ENCODE results near the gene SLC6A2.

Gene SLC6A2

DNA sequence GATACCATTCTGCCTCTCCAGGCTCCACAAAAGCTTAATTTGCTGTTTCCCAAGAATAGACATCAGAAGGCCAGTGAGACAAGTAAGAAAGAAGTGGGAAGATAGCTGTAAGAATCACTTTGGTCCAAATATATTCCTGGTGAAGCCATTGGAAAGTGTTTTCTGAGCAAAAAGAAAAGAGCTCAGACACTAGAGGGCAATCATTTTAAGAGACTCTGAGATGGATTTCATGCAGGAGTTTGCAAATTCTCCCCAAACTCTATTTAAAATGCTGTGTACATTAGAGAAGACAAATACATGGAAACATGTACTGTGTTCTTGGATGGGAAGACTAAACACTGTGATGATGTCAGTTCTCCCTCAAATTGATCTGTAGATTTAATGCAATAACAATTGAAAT lies 8.0 kb upstream of the SLC6A2 start:
- ATAC-seq, result no peak

DNA sequence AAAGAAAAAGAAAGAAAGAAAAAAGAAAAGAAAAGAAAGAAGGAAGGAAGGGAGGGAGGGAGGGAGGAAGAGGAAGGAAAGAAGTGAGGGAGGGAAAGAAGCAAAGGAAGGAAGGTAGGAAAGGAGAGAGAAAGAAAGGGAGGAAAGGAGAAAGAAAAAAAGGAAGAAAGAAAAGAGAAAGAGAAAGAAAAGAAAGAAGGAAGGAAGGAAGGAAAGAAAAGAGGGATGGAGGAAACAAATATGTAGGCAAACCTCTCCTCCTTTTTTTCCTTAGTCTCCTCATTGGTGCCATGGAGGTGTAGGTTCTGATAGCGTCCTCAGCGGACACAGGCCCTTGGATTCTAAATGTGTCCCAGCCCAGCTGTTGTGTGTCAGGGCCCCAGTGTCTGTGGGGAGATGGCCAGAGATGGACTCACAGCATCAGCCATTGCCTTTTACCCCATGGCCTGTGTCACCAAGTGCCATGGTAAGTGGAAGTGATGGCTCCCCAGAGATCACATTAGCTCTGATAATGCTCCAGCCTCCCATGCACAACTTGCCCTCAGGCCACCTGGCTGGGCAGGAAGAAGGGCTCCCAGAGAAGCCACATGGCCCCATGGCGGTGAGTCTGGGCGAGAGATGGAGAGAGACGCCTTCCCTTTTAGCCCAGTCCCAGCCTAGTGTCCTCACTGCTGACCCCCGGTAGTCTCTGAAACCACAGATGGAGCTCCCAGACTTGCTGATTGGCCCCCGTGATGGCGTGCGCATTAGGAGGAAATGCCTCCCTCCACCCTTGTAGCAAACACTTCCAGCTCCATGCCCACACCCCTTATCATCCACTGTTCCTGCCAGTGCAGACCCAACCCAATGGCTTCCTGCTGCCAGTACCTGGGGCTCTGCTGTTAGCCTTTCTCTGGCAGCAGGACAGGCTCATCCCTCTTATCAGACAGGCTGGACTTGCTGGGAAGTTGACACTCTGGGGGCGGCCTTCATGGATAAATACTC lies 3.7 kb upstream of the SLC6A2 start:
- ATAC-seq, result no peak

DNA sequence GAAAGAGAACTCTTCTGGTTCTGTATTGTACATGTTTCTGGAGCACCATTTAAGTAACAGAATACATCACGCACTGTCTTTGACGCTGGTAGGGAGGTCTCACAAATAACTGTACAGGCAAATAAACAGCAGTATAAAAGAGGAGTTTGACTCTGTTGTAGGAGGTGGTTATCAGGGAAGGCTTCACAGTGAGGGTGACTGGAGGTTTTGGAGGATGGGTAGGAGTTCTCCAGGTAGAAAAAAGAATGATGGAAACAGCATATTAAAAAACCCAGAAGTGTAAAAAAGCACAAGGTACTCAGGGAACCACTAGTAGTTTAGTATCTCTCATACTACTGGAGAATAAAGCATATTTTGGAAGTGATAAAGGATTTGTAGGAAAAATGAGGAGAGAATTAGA lies 2.7 kb upstream of the SLC6A2 start:
- ATAC-seq, result no peak

DNA sequence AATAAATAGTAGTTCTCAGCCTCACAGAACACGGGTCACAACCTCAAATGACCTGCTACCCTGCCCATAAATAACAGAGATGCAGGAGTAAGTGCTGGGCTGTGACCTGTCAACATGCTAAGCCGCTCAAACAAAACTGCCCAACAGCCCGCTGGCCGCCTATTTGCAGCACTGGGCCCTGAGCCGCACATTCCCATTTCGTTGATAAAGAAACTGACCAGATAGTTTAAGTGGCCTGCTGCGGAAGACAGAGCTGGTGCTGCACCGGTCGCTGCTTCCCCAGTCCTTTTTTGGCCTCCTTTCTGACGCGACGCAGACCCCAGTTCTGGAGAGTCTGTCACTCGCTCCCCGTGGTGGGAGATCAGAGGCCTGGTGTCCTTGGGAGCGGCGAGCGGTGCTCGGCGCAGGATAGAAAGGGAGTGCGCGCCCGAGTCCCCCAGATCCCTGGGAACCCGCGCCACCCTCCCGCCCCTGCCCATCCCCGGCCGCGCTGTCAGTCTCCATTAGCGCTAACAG lies 349 bp upstream of the SLC6A2 start:
- ATAC-seq, result no peak

DNA sequence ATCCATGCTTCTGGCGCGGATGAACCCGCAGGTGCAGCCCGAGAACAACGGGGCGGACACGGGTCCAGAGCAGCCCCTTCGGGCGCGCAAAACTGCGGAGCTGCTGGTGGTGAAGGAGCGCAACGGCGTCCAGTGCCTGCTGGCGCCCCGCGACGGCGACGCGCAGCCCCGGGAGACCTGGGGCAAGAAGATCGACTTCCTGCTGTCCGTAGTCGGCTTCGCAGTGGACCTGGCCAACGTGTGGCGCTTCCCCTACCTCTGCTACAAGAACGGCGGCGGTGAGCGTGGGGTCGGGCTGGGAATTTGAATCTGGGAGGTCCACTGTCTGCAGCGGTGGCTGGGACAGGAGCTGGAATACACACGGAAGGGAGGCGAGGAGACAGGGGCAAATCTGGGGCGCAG lies 904 bp downstream of the SLC6A2 start:
- no peak for ATAC-seq

DNA sequence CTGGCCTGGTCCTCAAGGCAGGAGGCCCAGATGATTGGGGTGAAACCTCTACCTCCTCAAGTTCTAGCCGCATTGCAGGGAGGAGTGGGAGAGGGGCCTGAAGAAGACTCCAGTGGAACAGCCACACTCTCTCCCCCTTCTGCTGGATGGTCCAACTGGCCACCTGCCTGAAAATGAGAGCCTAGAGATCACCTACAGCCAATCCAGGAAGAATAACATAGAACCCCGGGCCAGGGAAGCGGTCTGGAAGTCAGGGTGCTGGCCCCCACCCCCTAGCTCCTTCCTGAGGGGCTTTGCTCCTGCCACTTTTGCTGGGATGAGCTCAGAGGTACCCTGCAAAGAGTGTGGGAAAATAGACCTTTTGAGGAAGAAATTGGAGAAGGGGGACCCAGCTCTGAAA lies 1.8 kb downstream of the SLC6A2 start:
- no peak for ATAC-seq

DNA sequence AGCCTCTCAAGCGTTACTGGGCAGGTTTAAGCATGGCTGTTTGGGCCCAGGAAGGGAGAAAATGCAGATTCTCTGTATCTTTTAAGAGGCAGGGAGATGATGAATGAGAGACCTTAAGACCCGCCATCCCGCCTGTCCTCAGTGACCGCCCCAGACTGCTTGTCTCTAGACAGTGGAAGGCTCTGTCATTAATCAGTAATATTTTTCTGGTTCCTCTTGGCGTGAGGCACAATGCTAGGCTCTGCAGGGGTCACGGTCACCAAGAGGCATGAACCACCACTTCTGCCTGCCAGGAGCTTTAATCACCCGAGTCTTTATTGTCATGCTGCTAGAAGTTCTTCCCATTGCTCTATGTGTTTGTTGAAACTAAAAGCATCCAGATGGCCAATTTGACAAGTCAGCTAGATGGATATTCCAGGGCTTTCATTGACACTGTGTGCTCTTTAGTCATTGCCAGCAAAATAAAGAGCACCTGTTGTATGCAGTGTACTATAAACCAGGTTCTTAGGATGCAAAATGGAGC lies 3.2 kb downstream of the SLC6A2 start:
- no peak for ATAC-seq

DNA sequence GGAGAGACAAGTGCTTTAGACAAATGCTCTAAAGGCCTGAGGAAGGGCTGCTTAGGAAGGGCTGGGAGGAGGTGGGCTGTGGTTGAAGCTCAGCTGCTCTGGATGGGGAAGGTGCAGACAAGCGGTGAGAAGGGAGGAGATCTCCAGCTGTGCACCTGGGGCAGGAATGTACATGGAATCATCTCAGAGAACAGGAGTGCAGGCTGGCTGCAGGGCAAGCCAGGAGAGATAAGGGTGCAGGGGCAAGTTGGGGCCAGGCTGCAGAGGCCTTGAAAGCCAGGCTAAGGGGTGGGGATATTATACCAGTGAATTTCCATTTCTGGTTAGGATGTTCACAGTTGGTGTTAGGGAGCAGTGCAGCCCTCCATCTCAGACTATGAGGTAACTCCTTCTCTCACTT lies 4.2 kb downstream of the SLC6A2 start:
- no peak for ATAC-seq

DNA sequence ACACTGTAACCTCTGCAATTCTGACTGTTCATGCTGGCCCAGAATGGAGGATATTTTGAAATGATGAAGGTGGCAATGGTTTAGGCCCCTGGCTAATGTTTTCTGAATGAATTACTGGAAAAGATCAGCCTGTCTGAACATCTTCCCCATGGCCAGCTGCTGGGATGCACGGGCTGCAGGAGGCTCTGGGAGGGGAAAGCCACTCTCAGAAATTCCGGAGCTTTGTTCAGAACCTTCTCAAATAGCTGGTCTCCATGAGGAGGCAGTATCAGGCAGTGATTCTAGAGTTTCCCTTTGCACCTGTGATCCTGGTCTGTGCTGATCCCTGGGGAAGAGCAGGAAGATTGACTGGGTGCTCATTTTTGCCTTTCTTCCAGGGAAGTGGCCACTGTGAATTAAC lies 5.0 kb downstream of the SLC6A2 start:
- ATAC-seq, result no peak

DNA sequence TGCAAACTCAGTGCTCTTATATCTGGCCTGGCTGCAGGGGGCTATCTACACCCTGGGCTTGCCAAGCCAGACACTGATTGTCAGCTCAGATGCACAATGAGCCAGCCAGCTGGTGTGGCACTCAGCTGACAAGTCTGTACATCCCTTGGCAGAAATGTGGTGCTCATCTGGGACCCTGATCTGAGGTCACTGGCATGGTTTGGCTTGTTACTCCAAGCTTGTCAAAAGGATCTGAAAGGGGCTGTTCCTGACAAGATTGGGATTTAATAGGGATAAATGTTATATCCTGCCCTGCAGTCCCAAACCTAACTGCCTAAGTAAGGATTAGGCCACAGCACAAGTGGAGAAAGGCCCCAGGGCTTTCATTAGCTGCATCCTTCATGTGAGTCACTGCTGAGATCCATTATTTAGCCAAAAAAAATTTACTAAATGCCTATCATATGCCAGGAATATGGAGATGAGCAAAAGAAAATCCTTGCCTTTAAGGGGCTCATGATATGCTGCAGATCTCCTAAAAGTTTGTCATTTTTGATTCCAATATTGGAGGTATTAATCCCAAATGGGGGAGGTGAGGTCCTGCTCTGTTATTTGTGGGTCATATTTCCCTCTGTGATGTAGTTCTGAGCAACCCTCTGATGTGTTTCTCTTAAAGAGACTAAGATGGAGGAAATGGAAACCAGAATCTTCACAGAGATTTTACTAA lies 6.3 kb downstream of the SLC6A2 start:
- ATAC-seq, result no peak

DNA sequence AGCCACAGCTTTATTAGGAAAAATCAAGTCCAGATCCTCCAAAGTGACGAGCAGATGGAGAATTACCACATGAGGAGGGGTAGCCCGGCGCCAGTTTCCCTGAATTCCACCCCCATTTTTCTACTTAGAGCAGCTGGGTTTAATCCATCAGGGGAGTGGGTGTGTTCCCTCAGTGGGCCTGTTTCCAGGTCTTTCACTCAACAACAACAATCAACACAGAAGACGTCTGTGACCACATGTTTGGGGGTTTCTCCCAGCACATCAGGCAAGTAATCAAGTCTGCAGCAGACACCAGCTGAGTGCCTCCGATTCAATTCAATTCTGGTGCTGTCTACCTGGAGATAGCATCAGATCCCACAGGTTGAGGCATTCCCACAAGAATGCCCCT lies 6.8 kb downstream of the SLC6A2 start:
- ATAC-seq, result no peak

DNA sequence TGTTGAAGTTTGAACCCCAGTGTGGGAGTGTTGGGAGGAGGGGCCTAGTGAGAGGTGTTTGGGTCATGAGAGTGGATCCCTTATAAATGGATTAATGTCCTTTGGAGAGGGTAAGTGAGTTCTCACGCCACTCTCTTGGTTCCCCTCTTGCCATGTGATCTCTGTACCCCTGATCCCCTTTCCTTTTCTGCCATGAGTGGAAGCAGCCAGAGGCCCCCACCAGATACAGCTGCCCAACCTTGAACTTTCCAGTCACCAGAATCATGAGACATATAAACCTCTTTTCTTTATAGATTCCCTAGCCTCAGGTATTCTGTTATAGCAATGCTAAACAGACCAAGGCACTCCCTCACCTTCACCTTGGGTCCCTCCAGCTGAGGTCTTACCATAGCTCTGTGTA lies 7.4 kb downstream of the SLC6A2 start:
- ATAC-seq, result no peak

DNA sequence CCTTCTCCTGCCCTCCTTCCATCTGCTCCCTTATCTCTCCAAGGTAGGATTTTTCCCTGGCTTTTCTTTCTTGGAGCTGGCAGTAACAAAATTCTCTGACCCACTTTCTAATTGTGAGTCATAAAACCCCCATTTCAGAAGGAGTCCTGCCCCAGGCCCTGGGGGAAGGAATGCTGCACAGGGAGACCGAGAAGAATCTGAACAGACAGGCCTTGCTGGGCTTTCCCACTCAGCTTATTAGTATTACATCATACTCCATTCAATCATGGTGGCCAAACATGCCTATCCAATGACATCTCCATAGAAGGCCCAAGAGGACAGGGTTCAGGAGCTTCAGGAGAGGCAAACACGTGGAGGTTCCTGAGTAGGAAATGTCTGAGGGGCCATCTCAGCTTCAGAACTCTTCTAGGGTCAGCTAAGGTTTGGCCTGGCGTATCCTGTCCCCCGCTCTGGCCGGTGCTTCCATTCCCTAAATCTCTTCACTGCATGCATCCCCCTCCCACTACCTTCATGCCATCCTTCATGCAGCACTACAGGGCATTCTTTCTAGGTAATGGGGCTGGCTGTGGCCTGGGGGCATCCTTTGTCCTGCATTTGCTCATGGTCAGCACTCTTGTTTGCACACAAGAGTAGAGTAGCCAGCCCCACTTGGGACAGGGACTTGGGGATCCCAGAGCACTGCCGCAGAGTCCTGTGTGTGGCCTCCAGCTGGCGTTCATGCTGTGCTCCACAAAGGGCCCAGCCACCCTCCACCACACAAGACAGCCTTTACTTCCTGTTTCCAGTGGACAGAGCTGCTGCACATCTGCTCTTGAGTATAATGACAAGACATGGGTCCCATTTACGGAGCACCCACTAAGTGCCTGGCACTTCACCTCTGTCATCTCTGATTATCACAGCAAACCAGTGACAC lies 8.2 kb downstream of the SLC6A2 start:
- ATAC-seq, result no peak

DNA sequence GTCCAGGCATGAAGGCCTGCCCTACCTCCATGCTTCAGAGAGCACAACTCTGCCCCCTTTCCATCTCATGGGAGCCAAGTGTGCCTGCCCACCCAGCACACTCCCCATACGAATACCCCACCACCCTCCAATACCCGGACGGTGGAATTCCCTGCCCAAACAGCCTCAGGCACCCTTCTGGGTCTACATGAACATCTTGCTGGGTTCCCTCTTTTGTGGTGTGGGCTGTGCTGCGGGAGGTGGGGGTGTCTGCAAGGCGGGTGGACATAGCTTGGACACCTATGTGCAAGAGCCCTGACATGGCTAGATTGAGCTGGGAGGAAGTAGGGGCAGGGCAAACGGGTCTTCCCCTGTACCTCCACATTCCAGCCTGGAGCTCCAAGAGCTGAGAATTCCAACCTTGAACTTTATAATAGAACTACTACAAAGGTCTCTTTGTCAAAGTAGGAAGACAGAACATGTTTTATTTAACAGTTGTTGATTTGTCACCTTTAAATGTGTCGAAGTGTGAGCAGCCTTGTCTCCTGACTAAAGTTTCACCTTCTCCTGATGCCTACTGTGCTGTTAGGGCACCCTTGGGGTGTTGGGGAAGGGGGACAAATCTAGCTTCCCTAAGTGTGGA lies 9.1 kb downstream of the SLC6A2 start:
- ATAC-seq, result no peak

DNA sequence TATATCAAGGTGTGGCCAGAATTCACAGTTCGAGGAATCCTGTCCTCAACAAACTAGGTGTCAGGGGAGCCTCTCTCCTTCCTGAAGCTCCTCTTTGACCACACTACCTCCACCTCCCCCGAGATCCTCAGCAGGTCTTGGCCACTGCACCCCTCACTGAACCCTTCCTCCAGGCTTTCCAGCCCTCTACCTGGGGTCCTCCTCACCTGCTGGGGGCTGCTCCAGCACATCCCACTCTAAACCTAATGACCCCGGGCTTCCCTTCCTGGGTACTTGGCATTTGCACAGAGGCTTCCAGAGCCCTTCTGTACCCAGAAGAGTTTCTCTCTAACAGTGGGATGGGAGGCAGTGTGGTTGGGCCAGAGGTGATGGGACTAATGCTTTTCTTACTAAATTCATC lies 9.7 kb downstream of the SLC6A2 start:
- no peak for ATAC-seq

DNA sequence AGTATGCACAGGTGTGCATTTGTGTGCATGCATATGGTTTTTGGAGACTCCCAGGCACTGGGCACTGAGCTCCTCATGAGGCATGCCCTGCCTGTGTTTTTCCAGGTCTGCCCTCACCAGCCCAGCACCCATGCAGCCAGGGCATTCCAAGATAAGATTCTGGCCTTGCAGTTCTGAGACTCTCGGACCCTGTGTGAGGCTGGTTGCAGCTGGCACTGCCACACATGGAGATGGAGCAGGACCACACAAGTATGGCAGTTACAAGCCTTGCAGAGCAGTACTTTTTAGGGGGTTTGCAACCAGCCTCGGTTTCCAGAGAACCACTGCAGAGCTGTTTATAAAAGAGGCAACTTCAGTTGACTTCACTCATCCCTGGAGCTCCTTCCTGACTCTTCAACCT lies 10.2 kb downstream of the SLC6A2 start:
- ATAC-seq, result no peak

DNA sequence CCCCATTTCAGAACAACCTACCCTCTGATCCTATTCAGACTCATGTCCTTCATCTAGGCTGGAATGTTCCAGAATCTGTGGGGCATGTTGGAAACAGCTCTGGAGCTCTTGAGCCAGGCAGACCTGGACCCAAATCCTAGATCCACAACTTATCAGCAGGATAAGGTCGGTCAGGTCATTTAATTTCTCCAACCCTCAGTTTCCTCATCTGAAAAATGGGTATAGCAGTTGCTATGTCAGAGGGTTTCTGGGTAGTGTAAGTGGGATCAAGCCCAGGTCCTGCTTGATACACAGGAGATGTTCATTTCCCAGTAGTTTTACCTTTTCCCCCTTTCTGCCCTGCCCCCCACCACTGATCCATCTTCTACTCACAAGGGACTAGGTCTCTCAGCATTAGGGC lies 12.0 kb downstream of the SLC6A2 start:
- no peak for ATAC-seq

DNA sequence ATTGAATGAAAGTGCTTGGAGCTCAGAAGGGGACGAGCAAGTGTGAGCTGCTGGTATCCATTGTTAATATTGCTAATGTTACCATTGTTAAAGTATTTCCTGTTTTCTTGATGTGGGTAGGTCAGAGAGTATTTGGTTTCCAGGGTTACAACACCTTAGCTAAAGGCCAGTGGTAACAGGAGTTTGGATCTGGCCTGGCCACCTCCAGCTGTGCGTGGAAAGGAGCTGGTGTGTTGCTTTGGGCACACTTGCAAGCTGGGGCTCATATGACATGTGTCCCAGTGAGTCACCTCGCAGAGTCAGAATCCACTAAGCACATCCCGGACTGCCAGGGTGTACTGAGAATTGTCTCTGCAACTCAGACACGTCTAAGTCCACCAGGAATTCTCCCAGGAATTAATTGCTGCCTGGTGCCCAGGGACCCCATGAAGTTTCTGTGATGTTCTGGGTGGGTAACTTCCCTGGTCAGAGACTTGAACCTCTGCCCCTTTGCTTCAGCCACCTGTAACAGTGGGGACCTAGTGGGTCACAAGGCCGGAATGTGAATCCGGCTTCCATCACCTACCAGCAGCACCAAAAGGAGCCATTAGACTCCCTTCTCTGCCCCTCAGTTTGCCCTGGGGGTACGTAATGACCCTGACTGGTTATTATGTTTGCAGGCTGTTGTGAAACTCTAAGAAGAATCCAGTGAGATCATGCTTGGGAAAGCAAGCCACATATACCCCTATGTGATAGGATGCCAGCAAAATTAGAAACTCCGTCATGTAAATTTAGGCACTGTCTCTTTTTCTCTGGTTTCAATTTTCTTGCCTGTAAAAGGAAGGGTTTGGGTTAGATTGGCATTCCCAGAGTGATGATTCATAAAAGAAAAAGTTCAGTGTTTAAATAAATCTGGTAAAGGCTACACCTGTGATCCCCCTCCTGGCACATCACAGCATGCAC lies 12.8 kb downstream of the SLC6A2 start:
- no peak for ATAC-seq

DNA sequence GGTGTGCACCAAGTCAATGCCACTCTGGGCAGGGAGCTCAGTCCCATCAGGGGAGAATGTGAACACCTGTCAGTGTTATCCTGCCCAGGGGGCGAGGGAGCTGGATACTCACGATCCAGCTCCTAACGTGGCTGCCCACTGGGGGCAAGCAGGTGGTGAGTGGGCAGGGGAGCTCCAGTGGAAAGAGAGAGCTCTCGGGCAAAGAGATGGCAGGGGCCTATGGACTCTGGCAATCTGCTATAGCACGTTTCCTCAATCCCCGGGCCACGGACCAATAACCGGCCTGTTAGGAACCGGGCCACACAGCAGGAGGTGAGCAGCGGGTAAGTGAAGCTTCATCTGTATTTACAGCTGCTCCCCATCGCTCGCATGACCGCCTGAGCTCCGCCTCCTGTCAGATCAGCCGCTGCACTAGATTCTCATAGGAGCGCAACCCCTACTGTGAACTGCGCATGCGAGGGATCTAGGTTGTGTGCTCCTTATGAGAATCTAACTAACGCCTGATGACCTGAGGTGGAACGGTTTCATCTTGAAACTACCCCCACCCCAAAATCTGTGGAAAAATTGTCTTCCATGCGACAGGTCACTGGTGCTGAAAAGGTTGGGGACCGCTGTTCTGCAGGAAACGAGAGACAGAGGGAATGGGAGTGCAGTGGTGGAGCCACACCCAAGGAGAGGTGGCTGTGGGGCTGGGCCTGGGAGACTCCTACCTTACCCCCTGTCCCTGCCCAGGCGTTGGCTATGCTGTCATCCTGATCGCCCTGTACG lies 15.6 kb downstream of the SLC6A2 start:
- ATAC-seq, result no peak

DNA sequence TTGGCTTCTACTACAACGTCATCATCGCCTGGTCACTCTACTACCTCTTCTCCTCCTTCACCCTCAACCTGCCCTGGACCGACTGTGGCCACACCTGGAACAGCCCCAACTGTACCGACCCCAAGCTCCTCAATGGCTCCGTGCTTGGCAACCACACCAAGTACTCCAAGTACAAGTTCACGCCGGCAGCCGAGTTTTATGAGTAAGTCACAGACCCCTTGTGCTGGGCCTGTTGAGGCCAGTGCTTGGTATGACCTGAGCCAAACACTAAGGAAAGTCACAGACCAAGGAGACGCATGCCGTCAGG lies 16.1 kb downstream of the SLC6A2 start:
- ATAC-seq, result no peak
